HS-27A (cell line): ENCODE data around the gene FBXW11.
"Not testable (repeated sequence)": the region's sequence is repeated elsewhere in the genome, so short reads cannot be mapped to it uniquely, and the experiment has no call there.

ENCODE experiments used
- DNase-seq: peaks from one replicate; pipeline ENCODE4 v3.0.0-alpha.2; 2012; ENCODE audit warnings: low read depth, missing footprints

FBXW11 gene

DNA sequence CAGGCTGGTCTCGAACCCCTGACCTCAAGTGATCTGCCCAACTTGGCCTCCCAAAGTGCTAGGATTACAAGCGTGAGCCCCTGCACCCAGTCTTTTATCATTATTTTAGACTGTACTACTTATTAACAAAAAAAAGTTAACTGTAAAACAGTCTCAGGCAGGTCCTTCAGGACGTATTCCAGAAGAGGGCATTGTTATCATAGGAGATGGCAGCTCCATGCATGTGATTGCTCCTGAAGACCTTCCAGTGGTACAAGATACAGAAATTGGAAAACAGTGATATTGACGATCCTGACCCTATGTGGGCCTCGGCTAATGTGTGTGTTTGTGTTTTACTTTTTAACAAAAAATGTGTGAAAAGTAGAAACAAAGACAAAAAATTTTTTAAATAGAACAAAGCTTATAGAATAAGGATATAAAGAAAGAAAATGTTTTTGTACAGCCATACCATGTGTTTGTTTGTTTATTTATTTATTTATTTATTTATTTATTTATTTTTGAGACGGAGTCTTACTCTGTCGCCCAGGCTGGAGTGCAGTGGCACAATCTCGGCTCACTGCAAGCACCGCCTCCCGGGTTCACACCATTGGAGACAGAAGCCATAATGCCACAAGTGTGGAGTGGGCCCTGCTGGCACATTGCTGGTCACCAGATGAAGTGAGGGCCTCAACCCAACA is 13.8 kb upstream of the FBXW11 start:
- DNase-seq: not testable (repeated sequence)

- DNase-seq: no peak
Observed at GRCh38 chr5:172015346-172015745, 8.9 kb upstream of the FBXW11 start.

DNA sequence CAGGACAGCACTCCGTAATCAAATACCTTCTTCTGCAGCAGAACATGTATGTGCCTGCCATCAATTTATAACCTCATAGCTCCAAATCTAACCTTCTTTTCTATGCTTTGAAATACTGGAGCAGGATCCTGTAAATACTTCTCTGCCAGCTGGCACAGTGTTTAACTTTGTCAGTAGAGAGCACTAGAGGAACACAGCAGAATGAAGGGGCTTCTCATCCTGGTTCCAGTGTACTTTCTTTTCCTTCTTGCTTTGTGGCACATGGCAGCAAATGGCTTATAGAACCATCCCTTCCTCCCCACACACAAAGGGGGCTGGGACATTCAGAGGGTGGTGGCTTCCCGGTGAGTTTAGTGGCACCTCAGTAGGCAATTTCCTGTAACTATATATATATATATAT is 3.8 kb upstream of the FBXW11 start:
- DNase-seq: no peak

GRCh38 chr5:172009536-172010270 is 3.3 kb upstream of the FBXW11 start:
- DNase-seq: no peak

- DNase-seq: no peak
Observed at GRCh38 chr5:172008689-172009141, 2.3 kb upstream of the FBXW11 start.

GRCh38 chr5:172008111-172008455 is 1.6 kb upstream of the FBXW11 start:
- no peak for DNase-seq

- no peak for DNase-seq
Observed at GRCh38 chr5:172007175-172008110, 1.0 kb upstream of the FBXW11 start.

DNA sequence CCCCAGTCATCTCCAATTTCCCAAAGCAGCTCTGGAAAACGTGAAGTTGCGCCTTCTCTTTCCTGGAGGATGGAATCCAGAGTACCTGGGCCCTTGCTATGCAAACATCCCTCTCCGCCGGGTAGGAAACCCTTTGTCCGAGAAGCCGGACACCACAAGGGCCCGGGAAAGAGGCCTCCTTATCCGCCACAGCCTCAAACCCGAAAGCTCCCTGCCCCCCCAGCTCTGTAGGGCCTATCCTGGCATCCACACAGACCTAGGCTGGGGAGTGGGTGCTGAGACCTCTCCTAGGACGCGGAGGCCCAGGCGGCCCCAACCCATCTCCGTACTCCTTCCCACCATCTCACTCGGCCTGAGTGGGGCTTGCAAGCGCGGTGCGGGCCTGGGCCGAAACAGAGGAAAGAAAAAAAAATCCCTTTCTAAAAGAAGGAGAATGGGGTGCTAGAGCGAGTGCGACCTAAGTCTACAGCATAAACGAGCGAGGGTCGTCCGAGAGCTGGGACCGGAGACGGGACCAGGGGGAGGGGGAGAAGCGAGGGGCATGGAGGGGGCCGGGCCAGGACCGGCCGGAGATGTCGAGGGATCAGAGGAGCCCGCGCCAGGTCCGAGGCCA is 624 bp downstream of the FBXW11 start:
- no peak for DNase-seq

DNA sequence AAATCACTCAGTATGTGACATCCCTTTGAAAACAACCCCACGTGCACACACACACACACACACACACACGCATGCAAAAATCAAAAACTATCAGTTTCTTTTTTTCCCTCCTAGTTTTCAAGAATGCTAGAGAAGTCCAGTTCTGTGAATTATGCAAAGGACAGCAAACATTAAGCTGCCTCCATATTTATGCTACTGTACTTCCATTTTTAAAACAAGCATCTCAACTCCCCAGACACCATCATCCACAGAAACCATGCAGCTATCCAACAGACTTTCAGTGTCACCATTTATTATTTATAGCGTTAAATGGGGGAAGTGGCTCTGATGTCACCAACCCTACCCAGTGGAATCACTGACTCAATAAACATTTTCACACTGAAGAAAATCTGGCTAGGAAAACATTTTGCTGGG is 1.6 kb downstream of the FBXW11 start:
- no peak for DNase-seq

- no peak for DNase-seq
Observed at GRCh38 chr5:172003746-172004145, 2.7 kb downstream of the FBXW11 start.

GRCh38 chr5:172002840-172003512 is 3.5 kb downstream of the FBXW11 start:
- no peak for DNase-seq

- no peak for DNase-seq
Observed at GRCh38 chr5:172002310-172002709, 4.1 kb downstream of the FBXW11 start.

GRCh38 chr5:171999877-172000276 is 6.6 kb downstream of the FBXW11 start:
- DNase-seq: no peak

GRCh38 chr5:171999100-171999499 is 7.3 kb downstream of the FBXW11 start:
- no peak for DNase-seq

DNA sequence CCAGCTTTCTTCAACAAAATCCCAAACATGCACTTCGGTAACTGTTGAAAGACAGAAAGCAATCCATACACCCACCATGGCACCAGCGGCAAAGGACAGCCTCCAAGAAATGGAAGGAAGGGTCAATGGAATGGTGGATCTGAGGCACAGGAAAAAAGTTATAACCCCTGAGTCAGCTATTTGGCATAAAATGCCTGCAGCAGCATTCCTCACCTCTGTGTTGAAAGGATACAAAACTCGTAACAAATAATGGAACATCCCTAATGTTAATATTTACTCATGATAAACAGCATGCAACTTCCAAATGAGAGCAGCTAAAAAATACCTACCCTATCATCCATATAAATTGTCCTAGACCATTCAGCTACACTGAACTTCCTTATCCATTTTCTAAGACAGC is 9.4 kb downstream of the FBXW11 start:
- DNase-seq: no peak

- DNase-seq: no peak
Observed at GRCh38 chr5:171992813-171993212, 13.6 kb downstream of the FBXW11 start.

GRCh38 chr5:171992305-171992704 is 14.1 kb downstream of the FBXW11 start:
- no peak for DNase-seq

DNA sequence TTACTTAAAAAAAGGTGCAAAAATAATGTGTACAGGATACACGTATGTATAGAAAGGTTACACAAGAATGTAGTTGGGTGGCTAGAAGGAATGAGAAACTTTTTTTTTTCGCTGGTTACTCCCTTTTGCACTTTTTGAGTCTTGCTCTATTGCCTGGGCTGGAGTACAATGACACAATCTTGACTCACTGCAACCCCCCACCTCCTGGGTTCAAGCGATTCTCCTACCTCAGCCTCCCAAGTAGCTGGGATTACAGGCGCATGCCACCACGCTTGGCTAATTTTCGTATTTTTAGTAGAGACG is 15.8 kb downstream of the FBXW11 start:
- DNase-seq: no peak

DNA sequence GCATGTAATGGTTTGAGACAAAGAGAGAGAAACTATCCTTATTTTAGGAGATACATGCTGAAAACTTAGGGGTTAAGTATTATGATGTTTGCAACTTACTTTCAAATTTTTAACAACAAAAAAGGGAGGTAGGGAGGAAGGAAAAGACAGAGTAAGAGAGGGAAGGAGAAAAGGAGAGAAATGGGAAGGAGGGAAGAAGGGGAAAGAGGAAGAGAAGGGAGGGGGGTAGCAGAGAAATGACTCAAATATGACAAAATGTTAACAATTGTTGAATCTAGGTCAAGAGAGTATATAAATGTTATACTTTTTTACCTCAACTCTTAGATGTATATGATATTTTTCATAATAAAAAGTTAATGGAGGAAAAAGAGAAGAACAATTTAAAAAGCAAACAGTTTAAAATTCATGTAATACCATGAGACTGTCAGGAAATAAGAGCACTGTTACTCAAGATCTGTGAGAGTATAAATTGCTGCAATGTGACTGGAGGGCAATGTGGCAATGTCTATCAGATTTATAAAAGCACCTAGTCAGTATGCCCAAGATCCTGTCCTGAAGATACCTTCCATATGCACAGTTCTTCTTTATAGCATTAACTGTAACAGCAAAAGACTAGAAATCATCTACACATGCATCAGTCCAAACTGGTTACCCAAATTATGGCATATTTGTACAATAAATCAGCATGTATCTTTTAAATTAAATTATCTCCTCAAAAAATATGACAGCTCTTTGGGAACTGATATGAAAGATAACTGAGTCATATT is 16.3 kb downstream of the FBXW11 start:
- DNase-seq: no peak

DNA sequence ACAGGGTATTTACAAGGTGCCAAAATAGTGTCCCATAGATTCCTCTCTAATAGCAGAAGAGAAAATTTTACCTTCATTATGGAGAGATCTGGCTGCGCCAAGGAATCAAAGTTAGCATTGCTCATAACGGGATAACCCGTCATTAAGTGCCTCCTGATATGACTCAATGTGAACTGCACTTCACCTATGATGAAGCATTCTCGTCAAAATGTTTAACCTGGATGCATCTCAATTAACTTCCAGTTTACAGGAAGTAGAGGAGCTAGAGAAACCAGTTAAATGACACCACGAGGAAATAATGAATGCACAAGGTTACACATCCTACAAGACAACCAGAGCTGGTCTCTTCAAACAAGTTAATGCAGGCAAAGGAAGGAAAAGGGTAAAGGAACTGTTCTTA is 17.2 kb downstream of the FBXW11 start:
- no peak for DNase-seq

DNA sequence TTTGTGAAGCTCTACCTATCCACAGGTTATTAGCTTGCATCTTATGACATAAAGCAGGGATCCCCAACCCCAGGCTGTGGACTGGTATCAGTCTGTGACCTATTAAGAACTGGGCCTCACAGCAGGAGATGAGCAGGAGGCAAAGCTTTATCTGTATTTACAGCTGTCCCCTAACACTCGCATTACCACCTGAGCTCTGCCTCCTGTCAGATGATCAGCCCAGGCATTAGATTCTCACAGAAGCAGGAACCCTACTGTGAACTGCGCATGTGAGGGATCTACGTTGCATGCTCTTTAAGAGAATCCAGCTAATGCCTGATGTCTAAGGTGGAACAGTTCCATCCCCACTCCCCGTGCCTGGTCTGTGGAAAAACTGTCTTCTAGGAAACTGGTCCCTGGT is 19.7 kb downstream of the FBXW11 start:
- no peak for DNase-seq
